ENCODE results near the gene SIT1.

DNA sequence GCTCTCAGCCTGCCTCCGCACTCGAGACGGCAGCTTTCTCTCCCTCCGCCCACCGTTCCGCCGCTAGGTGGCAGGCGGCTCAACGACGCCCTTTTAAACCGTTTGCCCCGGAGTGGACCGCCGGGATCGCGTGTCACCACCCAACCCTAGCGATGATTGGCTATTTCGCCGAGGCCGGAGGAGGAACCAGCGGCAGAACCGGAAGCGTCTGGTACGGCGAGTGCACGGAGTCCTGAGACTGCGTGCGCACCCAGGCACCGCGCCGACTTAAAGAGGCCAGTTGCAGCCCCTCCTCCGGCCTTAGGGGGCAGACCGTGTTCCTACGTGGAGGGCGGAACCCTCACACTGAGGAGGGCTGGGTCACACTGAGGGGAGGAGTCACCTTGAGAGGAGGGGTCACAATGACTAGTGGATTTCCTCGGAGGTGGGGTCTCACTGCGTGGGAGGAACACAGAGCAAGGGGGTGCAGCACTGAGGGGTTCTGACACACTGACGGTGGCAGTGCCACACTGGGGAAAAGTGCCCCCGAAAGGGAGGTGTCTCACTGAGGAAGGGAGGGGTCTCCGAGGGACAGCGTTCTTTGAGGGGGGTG is 46.6 kb downstream of the SIT1 start:
- TF ChIP-seq, protein P1, sequence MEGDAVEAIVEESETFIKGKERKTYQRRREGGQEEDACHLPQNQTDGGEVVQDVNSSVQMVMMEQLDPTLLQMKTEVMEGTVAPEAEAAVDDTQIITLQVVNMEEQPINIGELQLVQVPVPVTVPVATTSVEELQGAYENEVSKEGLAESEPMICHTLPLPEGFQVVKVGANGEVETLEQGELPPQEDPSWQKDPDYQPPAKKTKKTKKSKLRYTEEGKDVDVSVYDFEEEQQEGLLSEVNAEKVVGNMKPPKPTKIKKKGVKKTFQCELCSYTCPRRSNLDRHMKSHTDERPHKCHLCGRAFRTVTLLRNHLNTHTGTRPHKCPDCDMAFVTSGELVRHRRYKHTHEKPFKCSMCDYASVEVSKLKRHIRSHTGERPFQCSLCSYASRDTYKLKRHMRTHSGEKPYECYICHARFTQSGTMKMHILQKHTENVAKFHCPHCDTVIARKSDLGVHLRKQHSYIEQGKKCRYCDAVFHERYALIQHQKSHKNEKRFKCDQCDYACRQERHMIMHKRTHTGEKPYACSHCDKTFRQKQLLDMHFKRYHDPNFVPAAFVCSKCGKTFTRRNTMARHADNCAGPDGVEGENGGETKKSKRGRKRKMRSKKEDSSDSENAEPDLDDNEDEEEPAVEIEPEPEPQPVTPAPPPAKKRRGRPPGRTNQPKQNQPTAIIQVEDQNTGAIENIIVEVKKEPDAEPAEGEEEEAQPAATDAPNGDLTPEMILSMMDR (IDR thresholded peaks at IDR 0.05): peak in 1 of 3 donors; percentile 95
- no peak for TF ChIP-seq POLR2A (IDR thresholded peaks at IDR 0.05)

Measured in lower leg skin (tissue), 3 donors.